IMR-90 (cell line): ENCODE results near the gene RASGRF2. TPM values are rescaled to one million over a fixed set of nuclear protein-coding genes. Genes with fewer than 3 reads are reported as not detected.

ENCODE experiments used
- ATAC-seq: fragments of 200-7000 bp; cut with Tn5 transposase; 2 replicates; pipeline ENCODE4 v1.9.1; 2020; ENCODE audit warnings: low read depth, mild to moderate bottlenecking, moderate library complexity
- BruUV-seq: library from RNA; stranded (reverse); fragments of 400-500 nt; replicated peaks from 2 replicates; lab custom pipeline; 2021; lab: Mats Ljungman, UMichigan
- CTCF ChIA-PET: fragments of 300-600 bp; formaldehyde crosslinking; extraction: SDS; loops from one replicate; lab custom pipeline; 2021; ENCODE audit warnings: antibody characterized with exemption; lab: Yijun Ruan, JAX
- POLR2A ChIA-PET: fragments of 300-600 bp; sonication (Branson Sonifier 250); formaldehyde crosslinking; loops from one replicate; lab custom pipeline; 2022; ENCODE audit warnings: antibody characterized with exemption; ENCODE audit not compliant: unreplicated experiment; lab: Charles Lee
- DNase-seq: peaks from one replicate; pipeline ENCODE4 v3.0.0; 2013
- H2AFZ ChIP-seq: replicated peaks from 2 replicates; pipeline ENCODE3; 2013; ENCODE audit warnings: low read length, mild to moderate bottlenecking; ENCODE audit not compliant: poor library complexity
- H2AK5ac ChIP-seq: 2 replicates; pipeline ENCODE4 v1.6.1; 2013; ENCODE audit warnings: low read depth, low read length, inconsistent platforms
- H2AK9ac ChIP-seq: replicated peaks from 2 replicates; pipeline ENCODE3; 2013; ENCODE audit warnings: mild to moderate bottlenecking, low read depth, low read length, moderate library complexity; ENCODE audit not compliant: poor library complexity
- H2BK120ac ChIP-seq: 2 replicates; pipeline ENCODE4 v1.6.1; 2013; ENCODE audit warnings: low read depth, low read length, inconsistent platforms
- H2BK15ac ChIP-seq: 3 replicates; pipeline ENCODE4 v1.6.1; 2013; ENCODE audit warnings: low read depth, low read length, inconsistent platforms
- H2BK20ac ChIP-seq: 2 replicates; pipeline ENCODE4 v1.6.1; 2013; ENCODE audit warnings: low read depth, mild to moderate bottlenecking, inconsistent platforms, low read length, moderate library complexity
- H2BK5ac ChIP-seq: 2 replicates; pipeline ENCODE4 v1.6.1; 2013; ENCODE audit warnings: mild to moderate bottlenecking, low read depth, low read length, inconsistent platforms; ENCODE audit not compliant: poor library complexity, severe bottlenecking
- H3K14ac ChIP-seq: replicated peaks from 2 replicates; pipeline ENCODE4 v1.6.1; 2013; ENCODE audit warnings: low read depth, low read length, inconsistent platforms
- H3K18ac ChIP-seq: 2 replicates; pipeline ENCODE4 v1.6.1; 2013; ENCODE audit warnings: low read depth, low read length, control low read depth
- H3K23ac ChIP-seq: 2 replicates; pipeline ENCODE4 v1.6.1; 2013; ENCODE audit warnings: low read depth, low read length, inconsistent platforms
- H3K27ac ChIP-seq: 2 replicates; pipeline ENCODE4 v1.5.1; 2013; ENCODE audit warnings: mild to moderate bottlenecking, control low read depth, low read length; ENCODE audit not compliant: insufficient read depth
- H3K27me3 ChIP-seq: 2 replicates; pipeline ENCODE4 v1.6.1; 2013; ENCODE audit warnings: low read length; ENCODE audit not compliant: control insufficient read depth, insufficient read depth
- H3K36me3 ChIP-seq: 2 replicates; pipeline ENCODE4 v1.6.1; 2013; ENCODE audit warnings: low read length, mixed read lengths; ENCODE audit not compliant: control insufficient read depth, insufficient read depth
- H3K4ac ChIP-seq: 2 replicates; pipeline ENCODE4 v1.6.1; 2013; ENCODE audit warnings: low read depth, low read length, inconsistent platforms
- H3K4me1 ChIP-seq: 2 replicates; pipeline ENCODE4 v1.6.1; 2013; ENCODE audit warnings: low read length, mixed read lengths; ENCODE audit not compliant: control insufficient read depth, insufficient read depth
- H3K4me2 ChIP-seq: 2 replicates; pipeline ENCODE4 v1.6.1; 2013; ENCODE audit warnings: low read depth, mild to moderate bottlenecking, control low read depth, low read length, moderate library complexity
- H3K4me3 ChIP-seq: 2 replicates; pipeline ENCODE4 v1.5.1; 2013; ENCODE audit warnings: low read depth, mild to moderate bottlenecking, control low read depth, low read length, moderate library complexity; ENCODE audit not compliant: insufficient read depth
- H3K56ac ChIP-seq: 2 replicates; pipeline ENCODE4 v1.6.1; 2013; ENCODE audit warnings: low read length, inconsistent platforms; ENCODE audit not compliant: insufficient read depth; ENCODE audit errors: extremely low read depth
- H3K79me1 ChIP-seq, 2 experiments: 2 replicates each; pipeline ENCODE4 v1.6.1; 2013; ENCODE audit warnings: low read length in 2 of 2, inconsistent platforms in 1 of 2, low read depth in 1 of 2
- H3K9ac ChIP-seq: 2 replicates; pipeline ENCODE4 v1.6.1; 2013; ENCODE audit warnings: low read depth, low read length, control low read depth
- H3K9me1 ChIP-seq: 2 replicates; pipeline ENCODE4 v1.6.1; 2013; ENCODE audit warnings: low read length, inconsistent platforms; ENCODE audit not compliant: insufficient read depth
- H3K9me3 ChIP-seq: 2 replicates; pipeline ENCODE4 v1.6.1; 2013; ENCODE audit warnings: low read length; ENCODE audit not compliant: control insufficient read depth, insufficient read depth
- H4K20me1 ChIP-seq: 2 replicates; pipeline ENCODE4 v1.6.1; 2013; ENCODE audit warnings: low read length, inconsistent platforms; ENCODE audit not compliant: insufficient read depth
- H4K5ac ChIP-seq: 2 replicates; pipeline ENCODE4 v1.6.1; 2013; ENCODE audit warnings: mild to moderate bottlenecking, low read depth, low read length, control low read depth
- H4K8ac ChIP-seq, 2 experiments: 2 replicates each; pipeline ENCODE4 v1.6.1; 2013; ENCODE audit warnings: low read depth in 2 of 2, low read length in 2 of 2, control low read depth in 1 of 2, inconsistent platforms in 1 of 2
- H4K91ac ChIP-seq: 2 replicates; pipeline ENCODE4 v1.6.1; 2013; ENCODE audit warnings: low read depth, low read length, inconsistent platforms; ENCODE audit not compliant: insufficient read depth
- CEBPB ChIP-seq: IDR thresholded peaks from 2 replicates; pipeline ENCODE4 v1.6.1; 2012; ENCODE audit warnings: low read depth, low read length, improper control_type of control experiment
- CHD1 ChIP-seq: IDR thresholded peaks from 2 replicates; pipeline ENCODE4 v1.6.1; 2012; ENCODE audit warnings: low read depth, low read length, improper control_type of control experiment
- FOS ChIP-seq: fragments of 150-350 bp; IDR thresholded peaks from 2 replicates; pipeline ENCODE4 v1.6.1; 2016; ENCODE audit warnings: low read depth, low read length
- MAFK ChIP-seq: IDR thresholded peaks from 2 replicates; pipeline ENCODE4 v1.6.1; 2012; ENCODE audit warnings: low read depth, low read length, improper control_type of control experiment
- MAZ ChIP-seq: IDR thresholded peaks from 2 replicates; pipeline ENCODE4 v1.6.1; 2012; ENCODE audit warnings: low read depth, mild to moderate bottlenecking, low read length, improper control_type of control experiment, moderate library complexity, borderline replicate concordance
- MXI1 ChIP-seq: IDR thresholded peaks from 2 replicates; pipeline ENCODE4 v1.6.1; 2012; ENCODE audit warnings: low read depth, mild to moderate bottlenecking, low read length, moderate library complexity, borderline replicate concordance
- POLR2A ChIP-seq: IDR thresholded peaks from 2 replicates; pipeline ENCODE4 v1.6.1; 2012; ENCODE audit warnings: mild to moderate bottlenecking, low read depth, low read length
- RAD21 ChIP-seq: IDR thresholded peaks from 2 replicates; pipeline ENCODE4 v1.6.1; 2012; ENCODE audit warnings: low read length, improper control_type of control experiment
- RCOR1 ChIP-seq: IDR thresholded peaks from 2 replicates; pipeline ENCODE4 v1.6.1; 2012; ENCODE audit warnings: mild to moderate bottlenecking, low read length, improper control_type of control experiment; ENCODE audit not compliant: insufficient replicate concordance
- WGBS, 2 experiments: methylation state at CpG; one replicate each; pipeline versions ENCODE4 v1.1.5 to v1.1.7; 2013; ENCODE audit warnings: missing lambda C conversion rate in 2 of 2; ENCODE audit not compliant: insufficient read length in 1 of 2; ENCODE audit errors: extremely low coverage in 2 of 2; 5-methylcytosine and 5-hydroxymethylcytosine counted together
- dilution Hi-C: fragments of 300-500 bp; cut with HindIII; formaldehyde crosslinking; loops from one replicate; pipeline ENCODE4 v1.14.3; 2018; ENCODE audit warnings: low sequenced_read_pairs; ENCODE audit not compliant: unreplicated experiment
- in situ Hi-C: fragments of 300-500 bp; cut with MboI; formaldehyde crosslinking; loops from 3 replicates; pipeline ENCODE4 v1.14.3; 2019; ENCODE audit warnings: low sequenced_read_pairs, inconsistent platforms, mixed read lengths
- intact Hi-C: fragments of 100-400 bp; cut with micrococcal nuclease; formaldehyde crosslinking; loops from 2 replicates; pipeline ENCODE4 v1.10.0; 2022
- polyA plus RNA-seq, 3 experiments: library from polyadenylated mRNA; depleted of rRNA; stranded (reverse); fragments of >200 nt; gene quantifications; 2 replicates each; pipeline ENCODE4 v1.2.3, GENCODE V29; 2012; ENCODE audit warnings: low replicate concordance in 1 of 3
- total RNA-seq: library from RNA; depleted of rRNA; stranded (reverse); fragments of >200 nt; gene quantifications from 2 replicates; pipeline ENCODE4 v1.2.3, GENCODE V29; 2012

The RASGRF2 gene
- total and polyA plus RNA-seq, 2 of the 4 experiments (the other 2 are of a cell fraction), result 2.9 to 5.0 TPM

GRCh38 chr5:81021951-81022687, 62.0 kb downstream of the RASGRF2 start:
- Histone ChIP-seq H3K56ac (no peak overlapping the region), H3K9ac (no peak overlapping the region), H3K4me3 (no peak overlapping the region), H3K4ac (no peak overlapping the region), H2BK5ac (no peak overlapping the region), H3K36me3 (no peaks in the 10 kb centered on the region), H3K9me3 (no peaks in the 10 kb centered on the region), H3K4me1 (peaks cover 14% of the 10 kb centered on the region), H3K18ac (no peak overlapping the region), H2AK5ac (no peak overlapping the region; the same call in none of the 2 replicates), H3K14ac (no peak overlapping the region), H3K27ac (no peak overlapping the region), H2AFZ (no peak overlapping the region), H2BK15ac (no peak overlapping the region), H4K91ac (no peak overlapping the region), H3K79me1 (peaks cover 19 to 83% of the 10 kb centered on the region in 2 experiments), H3K27me3 (no peaks in the 10 kb centered on the region), H2AK9ac (no peak overlapping the region), H3K23ac (peak overlapping the region; percentile 11; the same call in 1 of the 2 replicates), H2BK120ac (no peak overlapping the region), H4K20me1 (peaks cover 16% of the 10 kb centered on the region; the same call in 1 of the 2 replicates), H3K9me1 (peaks cover 29% of the 10 kb centered on the region), H3K4me2 (no peak overlapping the region), H4K8ac (no peak overlapping the region), H2BK20ac (no peak overlapping the region), H4K5ac (no peak overlapping the region)
- WGBS, 2 experiments, result no CpG with 5 or more reads among the region's 10 CpGs
- intact Hi-C loops, result no loop called here
- in situ Hi-C loops, result no loop called here
- ATAC-seq (no peak), DNase-seq (no peak)
- dilution Hi-C loops, result no loop called here
- POLR2A ChIA-PET, result no interaction called here
- BruUV-seq, result no TSS peak
- TF ChIP-seq FOS (no peak), MXI1 (no peak), CHD1 (no peak), POLR2A (no peak), MAZ (no peak), CEBPB (no peak), RAD21 (no peak), MAFK (no peak), RCOR1 (no peak)
- CTCF ChIA-PET, result interaction anchor here (0.6 kb wide), 1 partner anchor 135 kb away, joined by 3 read pairs; no protein-coding TSS in a partner anchor
